Fibroblast of the aortic adventitia (primary cell): ENCODE data around the gene DCST2. TPM values are rescaled to one million over a fixed set of nuclear protein-coding genes. Genes with fewer than 3 reads are reported as not detected.

Source experiments
- DNase-seq: peaks from one replicate; pipeline ENCODE4 v3.0.0-alpha.2; 2010; ENCODE audit warnings: low read depth
- H3K4me3 ChIP-seq: 2 replicates; pipeline ENCODE4 v1.5.1; 2011; ENCODE audit warnings: low read depth, mild to moderate bottlenecking, control low read depth, low read length, moderate library complexity
- total RNA-seq: library from RNA; depleted of rRNA; stranded (reverse); fragments of >200 nt; gene quantifications from 2 replicates; pipeline ENCODE4 v1.2.3, GENCODE V29; 2012; ENCODE audit warnings: low replicate concordance
- TF ChIP-seq, protein P1 (sequence below): IDR thresholded peaks from 2 replicates; pipeline ENCODE4 v1.5.1; 2011; ENCODE audit warnings: mild to moderate bottlenecking, low read length, control low read depth, inconsistent platforms; ENCODE audit not compliant: insufficient read depth

Gene DCST2
- total RNA-seq, 1 donor: 0.09 TPM

DNA sequence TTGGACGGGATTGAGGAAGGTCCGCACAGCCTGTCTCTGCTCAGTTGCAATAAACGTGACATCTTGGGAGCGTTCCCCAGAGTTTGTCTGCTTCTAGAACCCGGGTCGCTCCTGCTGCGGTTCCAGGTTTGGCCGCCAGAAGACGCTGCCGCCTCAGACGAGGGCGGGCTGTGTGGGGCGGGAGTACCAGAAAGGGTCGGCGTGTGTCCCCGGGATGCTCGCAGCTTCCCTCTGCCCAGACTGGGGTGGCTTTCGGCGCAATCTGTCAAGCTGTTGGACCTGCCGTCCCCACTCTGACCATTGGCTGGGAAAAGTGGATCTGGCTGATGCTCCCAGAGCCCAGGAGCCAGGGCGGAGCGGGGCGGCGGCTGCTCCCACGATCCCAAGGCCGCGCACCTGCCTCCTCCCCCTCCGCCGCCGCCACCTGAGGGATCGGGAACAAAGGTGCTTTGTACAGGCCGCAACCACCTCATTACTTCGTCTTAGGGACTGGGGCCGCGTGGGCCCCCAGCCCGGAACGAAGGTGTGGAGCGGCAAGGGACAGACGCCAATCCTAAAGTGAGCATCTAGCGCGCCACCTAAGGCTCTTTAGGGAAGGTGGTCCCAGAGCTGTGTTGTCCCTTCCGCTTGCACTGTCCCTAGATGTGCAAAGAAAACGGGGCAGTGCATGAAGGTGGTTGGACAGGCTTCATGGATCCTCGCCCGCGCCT, 29.3 kb upstream of the DCST2 start:
- H3K4me3 ChIP-seq: peak overlapping the region; percentile 95
- DNase-seq: no peak
- TF ChIP-seq, protein P1, sequence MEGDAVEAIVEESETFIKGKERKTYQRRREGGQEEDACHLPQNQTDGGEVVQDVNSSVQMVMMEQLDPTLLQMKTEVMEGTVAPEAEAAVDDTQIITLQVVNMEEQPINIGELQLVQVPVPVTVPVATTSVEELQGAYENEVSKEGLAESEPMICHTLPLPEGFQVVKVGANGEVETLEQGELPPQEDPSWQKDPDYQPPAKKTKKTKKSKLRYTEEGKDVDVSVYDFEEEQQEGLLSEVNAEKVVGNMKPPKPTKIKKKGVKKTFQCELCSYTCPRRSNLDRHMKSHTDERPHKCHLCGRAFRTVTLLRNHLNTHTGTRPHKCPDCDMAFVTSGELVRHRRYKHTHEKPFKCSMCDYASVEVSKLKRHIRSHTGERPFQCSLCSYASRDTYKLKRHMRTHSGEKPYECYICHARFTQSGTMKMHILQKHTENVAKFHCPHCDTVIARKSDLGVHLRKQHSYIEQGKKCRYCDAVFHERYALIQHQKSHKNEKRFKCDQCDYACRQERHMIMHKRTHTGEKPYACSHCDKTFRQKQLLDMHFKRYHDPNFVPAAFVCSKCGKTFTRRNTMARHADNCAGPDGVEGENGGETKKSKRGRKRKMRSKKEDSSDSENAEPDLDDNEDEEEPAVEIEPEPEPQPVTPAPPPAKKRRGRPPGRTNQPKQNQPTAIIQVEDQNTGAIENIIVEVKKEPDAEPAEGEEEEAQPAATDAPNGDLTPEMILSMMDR: peak; percentile 77

DNA sequence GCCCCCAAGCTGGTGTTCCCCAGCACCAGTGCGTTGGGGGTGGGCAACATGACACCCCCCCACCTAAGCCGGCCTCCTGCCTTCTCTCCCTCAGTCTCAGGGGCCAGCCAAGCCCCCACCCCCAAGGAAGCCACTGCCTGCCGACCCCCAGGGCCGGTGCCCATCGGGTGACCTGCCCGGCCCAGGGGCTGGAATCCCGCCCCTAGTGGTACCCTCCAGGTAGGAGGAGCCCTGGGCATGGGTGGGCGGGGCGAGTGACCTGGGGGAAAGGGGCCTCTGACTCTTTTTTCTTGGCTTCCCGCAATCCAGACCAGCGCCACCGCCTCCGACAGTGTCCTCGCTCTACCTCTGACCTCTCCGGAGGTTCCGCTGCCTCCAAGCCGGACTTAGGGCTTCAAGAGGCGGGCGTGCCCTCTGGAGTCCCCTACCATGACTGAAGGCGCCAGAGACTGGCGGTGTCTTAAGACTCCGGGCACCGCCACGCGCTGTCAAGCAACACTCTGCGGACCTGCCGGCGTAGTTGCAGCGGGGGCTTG, 28.6 kb upstream of the DCST2 start:
- no peak overlapping the region for H3K4me3 ChIP-seq
- no peak for DNase-seq
- TF ChIP-seq, protein P1: peak; percentile 11

DNA sequence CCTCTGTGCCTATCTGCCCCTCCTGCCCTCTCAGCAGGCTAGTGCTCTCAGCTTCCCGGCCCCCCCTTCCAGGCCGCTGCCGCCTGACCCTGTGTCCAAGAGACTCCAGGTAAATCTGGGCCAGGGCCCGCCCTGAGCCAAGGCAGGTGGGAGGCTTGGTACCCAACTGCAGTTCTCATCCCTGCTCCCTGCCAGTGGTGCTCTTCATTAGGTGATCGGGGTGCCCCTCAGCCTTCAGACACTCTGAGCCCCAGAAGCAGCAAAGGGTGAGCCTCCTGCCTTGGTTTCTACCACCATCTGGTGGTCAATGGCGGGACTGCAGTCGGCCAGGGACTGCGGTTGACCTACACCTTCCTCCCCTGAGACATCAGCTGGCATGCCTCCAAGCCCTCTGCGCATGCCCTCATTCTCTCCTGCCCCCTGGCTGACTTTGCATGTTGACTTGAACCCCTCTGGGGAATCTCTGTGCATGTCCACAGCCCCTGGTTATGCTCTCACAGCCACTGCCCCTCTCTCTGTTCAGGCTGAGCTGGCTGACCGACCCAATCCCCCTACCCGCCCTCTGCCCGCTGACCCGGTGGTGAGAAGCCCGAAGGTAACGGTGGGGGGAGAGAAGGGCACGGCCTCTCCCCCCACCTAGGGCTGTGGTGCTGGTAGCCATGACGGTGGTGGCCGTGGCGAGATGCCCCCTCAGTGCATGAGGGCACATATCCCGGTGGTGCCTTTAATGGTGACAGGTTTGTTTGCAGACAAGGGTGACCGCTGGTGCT, 28.0 kb upstream of the DCST2 start:
- no peak overlapping the region for H3K4me3 ChIP-seq
- peak; percentile 79 for DNase-seq
- TF ChIP-seq, protein P1: peak; percentile 98

DNA sequence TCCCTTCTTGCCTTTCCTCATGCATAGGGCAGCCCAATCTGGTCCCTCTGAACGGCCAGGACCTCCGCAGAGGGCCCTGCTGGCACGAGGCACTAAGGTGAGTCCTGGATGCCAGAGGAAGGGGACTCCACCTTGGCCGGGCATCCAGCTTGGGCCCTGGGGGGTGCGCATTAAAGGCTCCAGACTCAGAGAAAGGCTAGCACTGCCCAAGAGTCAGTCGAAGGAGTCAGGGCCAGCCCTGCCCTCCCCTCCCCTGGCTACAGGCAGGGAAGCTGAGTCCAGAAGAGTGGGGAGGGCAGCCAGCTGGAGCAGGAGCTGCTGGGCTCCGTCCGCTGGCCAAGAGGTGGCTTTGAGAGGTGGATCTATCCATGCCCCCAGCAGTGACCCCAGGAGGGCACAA, 27.2 kb upstream of the DCST2 start:
- H3K4me3 ChIP-seq: no peak overlapping the region
- no peak for DNase-seq

DNA sequence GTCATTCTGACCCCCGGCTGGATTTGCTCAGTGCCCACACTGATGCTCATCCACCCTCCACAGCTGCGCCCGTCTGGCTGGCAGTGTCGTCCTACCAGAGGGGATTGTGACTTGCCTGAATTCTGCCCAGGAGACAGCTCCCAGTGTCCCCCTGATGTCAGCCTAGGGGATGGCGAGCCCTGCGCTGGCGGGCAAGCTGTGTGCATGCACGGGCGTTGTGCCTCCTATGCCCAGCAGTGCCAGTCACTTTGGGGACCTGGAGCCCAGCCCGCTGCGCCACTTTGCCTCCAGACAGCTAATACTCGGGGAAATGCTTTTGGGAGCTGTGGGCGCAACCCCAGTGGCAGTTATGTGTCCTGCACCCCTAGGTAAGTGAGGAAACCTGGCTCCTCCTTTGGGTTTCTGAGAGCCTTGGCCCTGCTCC, 24.2 kb upstream of the DCST2 start:
- no peak overlapping the region for H3K4me3 ChIP-seq
- no peak for DNase-seq
- TF ChIP-seq, protein P1: peak; percentile 15

More for the DNA sequence above, 27.2 kb upstream of the DCST2 start:
- TF ChIP-seq, protein P1: no peak

DNA sequence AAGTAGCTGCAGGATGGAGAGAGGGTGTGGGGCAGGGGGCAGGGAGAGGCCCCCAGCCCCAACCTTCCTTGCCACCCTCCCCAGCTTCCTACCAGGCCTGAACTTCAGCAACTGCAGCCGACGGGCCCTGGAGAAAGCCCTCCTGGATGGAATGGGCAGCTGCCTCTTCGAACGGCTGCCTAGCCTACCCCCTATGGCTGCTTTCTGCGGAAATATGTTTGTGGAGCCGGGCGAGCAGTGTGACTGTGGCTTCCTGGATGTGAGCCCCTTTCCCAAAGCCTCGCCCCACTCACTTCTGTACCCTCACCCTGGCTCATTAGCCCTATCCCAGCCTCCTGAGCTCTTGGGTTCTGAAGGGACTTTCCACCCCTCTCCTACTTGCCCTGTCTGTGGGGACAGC, 23.5 kb upstream of the DCST2 start:
- no peak overlapping the region for H3K4me3 ChIP-seq
- no peak for DNase-seq
- TF ChIP-seq, protein P1: no peak
